Stimulated activated CD8-positive, alpha-beta memory T cell treated with anti-CD3 and anti-CD28 coated beads, Interleukin-2, amount 100 ng/mL, for 1 hour (primary cell): ENCODE results near the gene CELSR2.
A peak's percentile ranks its signal among the peaks of the same experiment; 100 is the strongest.

Source experiments
- DNase-seq, 2 donors: peaks; one replicate each; pipeline ENCODE4 v3.0.0-alpha.2; 2020; ENCODE audit warnings: low read depth in 2 of 2

The CELSR2 gene

GRCh38 chr1:109252167-109252892, 3.0 kb downstream of the CELSR2 start:
- no peak for DNase-seq

- DNase-seq, result no peak
Observed at GRCh38 chr1:109252893-109253802, 3.8 kb downstream of the CELSR2 start.

- DNase-seq, result no peak
Observed at GRCh38 chr1:109253803-109254620, 4.7 kb downstream of the CELSR2 start.

- DNase-seq, result no peak
Observed at GRCh38 chr1:109254621-109255096, 5.3 kb downstream of the CELSR2 start.

- no peak for DNase-seq
Observed at GRCh38 chr1:109255097-109255651, 5.8 kb downstream of the CELSR2 start.

GRCh38 chr1:109255678-109256077, 6.3 kb downstream of the CELSR2 start:
- DNase-seq, result no peak

- no peak for DNase-seq
Observed at GRCh38 chr1:109256085-109256484, 6.7 kb downstream of the CELSR2 start.

- no peak for DNase-seq
Observed at GRCh38 chr1:109256971-109257681, 7.8 kb downstream of the CELSR2 start.

GRCh38 chr1:109257682-109258421, 8.5 kb downstream of the CELSR2 start:
- DNase-seq, result no peak

- DNase-seq, result no peak
Observed at GRCh38 chr1:109258481-109259466, 9.4 kb downstream of the CELSR2 start.

GRCh38 chr1:109259674-109260557, 10.6 kb downstream of the CELSR2 start:
- DNase-seq, result no peak

- no peak for DNase-seq
Observed at GRCh38 chr1:109261006-109261405, 11.7 kb downstream of the CELSR2 start.

GRCh38 chr1:109261578-109261977, 12.2 kb downstream of the CELSR2 start:
- no peak for DNase-seq

GRCh38 chr1:109262231-109263055, 13.1 kb downstream of the CELSR2 start:
- no peak for DNase-seq

GRCh38 chr1:109263234-109263596, 13.9 kb downstream of the CELSR2 start:
- no peak for DNase-seq

- DNase-seq, result peak; percentile 34 to 51
Observed at GRCh38 chr1:109263597-109264378, 14.4 kb downstream of the CELSR2 start.
